ENCODE measurements around the gene TRPV5.

The TRPV5 gene

GRCh38 chr7:142961973-142962926 is 28.7 kb upstream of the TRPV5 start, which contains the start of gene KEL:
TSS of gene KEL (minus strand) at chr7:142962363. CDS start at chr7:142962206, 157 bp downstream.
- no peak within 1 kb of the TSS for H3K4me3 ChIP-seq (ENCODE audit: low read depth, low read length)
- no peak for TF ChIP-seq CTCF (IDR thresholded peaks at IDR 0.05; ENCODE audit: low read depth, low read length)

- H3K4me3 ChIP-seq (ENCODE audit: low read depth, low read length): no peak overlapping the region
- no peak for TF ChIP-seq CTCF (IDR thresholded peaks at IDR 0.05; ENCODE audit: low read depth, low read length)
These were observed 28.0 kb upstream of the TRPV5 start for GRCh38 chr7:142961595-142961972.

- no peak overlapping the region for H3K4me3 ChIP-seq (ENCODE audit: low read depth, low read length)
- TF ChIP-seq CTCF (IDR thresholded peaks at IDR 0.05; ENCODE audit: low read depth, low read length): no peak
These were observed 27.5 kb upstream of the TRPV5 start for GRCh38 chr7:142960955-142961512.

GRCh38 chr7:142959202-142959601 is 25.7 kb upstream of the TRPV5 start:
- no peak for TF ChIP-seq CTCF (IDR thresholded peaks at IDR 0.05; ENCODE audit: low read depth, low read length)
- no peak overlapping the region for H3K4me3 ChIP-seq (ENCODE audit: low read depth, low read length)

- no peak for TF ChIP-seq CTCF (IDR thresholded peaks at IDR 0.05; ENCODE audit: low read depth, low read length)
- H3K4me3 ChIP-seq (ENCODE audit: low read depth, low read length): no peak overlapping the region
These were observed 24.2 kb upstream of the TRPV5 start for GRCh38 chr7:142957723-142958122.

GRCh38 chr7:142956951-142957623 is 23.5 kb upstream of the TRPV5 start:
- no peak for TF ChIP-seq CTCF (IDR thresholded peaks at IDR 0.05; ENCODE audit: low read depth, low read length)
- no peak overlapping the region for H3K4me3 ChIP-seq (ENCODE audit: low read depth, low read length)

Measured in WI38 (cell line).